NCI-H2196 treated with DMSO at 0.1 percent for 48 hours (cell line): ENCODE results near the gene GRIK5.

Experiments used
- DNase-seq: peaks from one replicate; lab custom pipeline; 2025; ENCODE audit not compliant: unreplicated experiment; lab: John Stamatoyannopoulos, UW

GRIK5 gene

GRCh38 chr19:42078538-42079275 lies 8.7 kb upstream of the GRIK5 start:
- DNase-seq = no peak

DNA sequence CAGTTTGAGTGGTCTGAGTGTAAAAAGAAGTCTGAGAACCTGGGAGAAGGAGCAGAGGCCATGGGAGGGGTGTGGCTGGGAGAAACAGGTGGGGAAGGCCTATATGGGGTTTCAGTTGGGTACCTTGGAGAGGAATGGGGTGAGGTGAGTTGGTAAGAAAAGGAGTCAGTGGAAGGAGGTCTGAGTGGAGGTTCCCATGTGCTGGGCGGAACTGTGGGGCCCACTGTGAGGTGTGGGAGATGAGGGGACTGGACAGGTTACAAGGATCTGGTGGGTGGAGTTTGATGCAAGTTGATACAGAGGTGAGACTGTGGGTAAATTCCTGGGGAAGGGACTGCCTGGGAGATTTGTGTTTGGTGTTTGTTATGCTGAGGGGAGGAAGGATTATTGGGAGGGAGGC lies 8.1 kb upstream of the GRIK5 start:
- DNase-seq = no peak

GRCh38 chr19:42076380-42076944 lies 6.5 kb upstream of the GRIK5 start:
- no peak for DNase-seq

- DNase-seq = peak; percentile 99
Measured at GRCh38 chr19:42075616-42076379, 5.8 kb upstream of the GRIK5 start, which contains the start of gene ZNF574. Gene ZNF574 (plus strand): TSS chr19:42076166. CDS start chr19:42078607, 2,441 bp downstream.

GRCh38 chr19:42075364-42075615 lies 5.3 kb upstream of the GRIK5 start:
- DNase-seq = no peak

DNA sequence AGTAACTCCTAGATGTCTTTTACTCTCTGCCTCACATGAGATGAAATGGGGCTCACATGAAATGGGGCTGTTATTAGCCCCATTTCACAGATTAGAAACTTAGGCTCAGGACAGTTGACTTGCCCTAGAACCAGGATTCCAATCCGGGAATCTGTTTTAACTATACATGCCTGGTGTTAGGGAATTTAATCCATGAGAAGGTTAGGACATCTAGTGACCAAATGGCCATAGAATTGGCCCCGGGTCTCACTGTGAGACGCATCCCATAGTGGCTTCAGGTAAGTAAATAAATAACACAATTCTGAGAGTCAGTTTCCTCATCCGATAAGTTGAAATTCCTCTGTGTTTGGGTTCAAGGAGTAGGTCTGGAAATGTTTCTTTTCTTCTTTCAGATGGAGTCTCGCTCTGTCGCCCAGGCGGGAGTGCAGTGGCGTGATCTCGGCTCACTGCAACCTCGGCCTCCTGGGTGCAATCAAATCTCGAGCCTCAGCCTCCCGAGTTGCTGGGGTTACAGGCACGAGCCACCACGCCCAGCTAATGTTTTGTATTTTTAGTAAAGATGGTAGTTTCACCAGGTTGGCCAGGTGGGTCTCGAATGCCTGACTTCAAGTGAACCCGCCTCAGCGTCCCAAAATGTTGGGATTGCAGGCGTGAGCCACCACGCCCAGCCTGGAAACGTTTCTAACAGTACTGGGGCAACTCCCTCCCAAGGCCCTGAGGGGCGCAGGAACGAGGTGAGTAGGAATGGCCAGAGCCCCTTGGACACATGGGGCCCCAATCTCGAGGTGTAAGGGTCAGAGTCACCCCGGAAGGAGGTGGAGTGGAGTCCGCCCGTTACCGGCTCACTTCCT lies 4.7 kb upstream of the GRIK5 start:
- DNase-seq = no peak

GRCh38 chr19:42071247-42071646 lies 1.2 kb upstream of the GRIK5 start:
- no peak for DNase-seq

- no peak for DNase-seq
Measured at GRCh38 chr19:42068756-42069571, 1.0 kb downstream of the GRIK5 start.

GRCh38 chr19:42068361-42068755 lies 1.6 kb downstream of the GRIK5 start:
- no peak for DNase-seq

- DNase-seq = no peak
Measured at GRCh38 chr19:42067315-42067888, 2.6 kb downstream of the GRIK5 start.

- peak; percentile 63 for DNase-seq
Measured at GRCh38 chr19:42066075-42066754, 3.8 kb downstream of the GRIK5 start.

DNA sequence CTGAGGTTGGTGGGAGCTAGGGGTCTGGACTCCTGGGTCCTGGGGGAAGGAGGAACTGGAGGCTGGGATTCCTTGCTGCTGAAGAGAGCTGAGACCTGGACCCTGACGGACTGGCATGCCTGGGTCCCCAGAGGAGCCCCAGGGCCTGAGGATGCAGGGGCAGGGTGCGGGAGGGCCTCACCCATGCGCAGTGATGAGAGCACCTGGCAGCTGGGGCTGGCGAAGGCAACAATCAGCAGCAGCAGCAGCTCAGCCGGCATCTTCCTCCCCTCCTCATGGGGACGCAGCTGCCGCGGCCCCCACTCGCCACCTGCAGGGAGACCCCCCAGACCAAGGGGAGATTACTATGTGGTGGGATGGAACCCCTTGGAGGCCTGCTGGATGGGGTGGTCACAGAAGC lies 4.5 kb downstream of the GRIK5 start:
- DNase-seq = no peak

GRCh38 chr19:42065051-42065450 lies 5.0 kb downstream of the GRIK5 start:
- no peak for DNase-seq

- DNase-seq = no peak
Measured at GRCh38 chr19:42064432-42064831, 5.6 kb downstream of the GRIK5 start.

DNA sequence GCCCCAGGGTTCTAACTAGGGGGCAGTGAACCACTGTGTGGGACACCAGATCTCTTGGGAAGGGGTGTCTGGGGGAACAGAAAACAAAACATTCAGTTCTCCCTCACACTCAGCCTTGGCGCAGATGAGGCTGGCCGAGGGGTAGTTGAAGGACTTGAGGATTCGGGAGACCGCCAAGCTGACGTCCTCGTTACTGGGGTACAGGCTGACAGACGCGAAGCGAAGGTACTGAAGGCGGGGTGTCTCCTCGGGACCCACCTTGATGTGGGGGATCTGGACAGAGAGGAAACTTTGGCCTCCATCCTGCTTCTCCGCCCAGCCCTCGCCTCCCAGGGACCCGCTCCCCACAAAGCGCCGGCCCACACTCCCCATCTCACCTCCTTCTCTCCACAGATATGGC lies 7.6 kb downstream of the GRIK5 start:
- DNase-seq = no peak

GRCh38 chr19:42060117-42060516 lies 9.9 kb downstream of the GRIK5 start:
- DNase-seq = no peak

- DNase-seq = no peak
Measured at GRCh38 chr19:42059196-42059595, 10.8 kb downstream of the GRIK5 start.

- DNase-seq = no peak
Measured at GRCh38 chr19:42057846-42058245, 12.2 kb downstream of the GRIK5 start.

GRCh38 chr19:42054205-42054604 lies 15.8 kb downstream of the GRIK5 start:
- no peak for DNase-seq
